Neural progenitor cell (in vitro differentiated cells): ENCODE results near the gene GSTK1. TPM values are rescaled to one million over a fixed set of nuclear protein-coding genes. Genes with fewer than 3 reads are reported as not detected.

ENCODE experiments used
- DNase-seq: peaks from one replicate; pipeline ENCODE4 v3.0.0-alpha.2; 2016; ENCODE audit warnings: low spot score
- H2AFZ ChIP-seq: fragments of 200-600 bp; sonication (generic); replicated peaks from 2 replicates; pipeline ENCODE4 v1.6.1; 2016; ENCODE audit warnings: antibody characterized with exemption
- H3F3A ChIP-seq: fragments of 200-600 bp; sonication (generic); 2 replicates; pipeline ENCODE4 v1.6.1; 2016; ENCODE audit warnings: antibody characterized with exemption, low read depth
- H3K27ac ChIP-seq: fragments of 200-600 bp; sonication (generic); 2 replicates; pipeline ENCODE4 v1.5.1; 2016; ENCODE audit warnings: mild to moderate bottlenecking
- H3K27me3 ChIP-seq: fragments of 200-600 bp; sonication (generic); 2 replicates; pipeline ENCODE4 v1.6.1; 2016; ENCODE audit warnings: mild to moderate bottlenecking, moderate library complexity
- H3K36me3 ChIP-seq: fragments of 200-600 bp; sonication (generic); 2 replicates; pipeline ENCODE4 v1.5.1; 2016
- H3K4me1 ChIP-seq: fragments of 200-600 bp; sonication (generic); 2 replicates; pipeline ENCODE4 v1.6.1; 2016; ENCODE audit warnings: mixed run types
- H3K4me2 ChIP-seq: fragments of 200-600 bp; sonication (generic); 2 replicates; pipeline ENCODE4 v1.6.1; 2016
- H3K4me3 ChIP-seq: fragments of 200-600 bp; sonication (generic); 2 replicates; pipeline ENCODE4 v1.5.1; 2016
- H3K79me2 ChIP-seq: fragments of 200-600 bp; sonication (generic); 2 replicates; pipeline ENCODE4 v1.6.1; 2016; ENCODE audit warnings: low read depth
- H3K9ac ChIP-seq: fragments of 200-600 bp; sonication (generic); 2 replicates; pipeline ENCODE4 v1.6.1; 2016
- H3K9me3 ChIP-seq: fragments of 200-600 bp; sonication (generic); 2 replicates; pipeline ENCODE4 v1.5.1; 2016; ENCODE audit warnings: low read depth
- H4K20me1 ChIP-seq: fragments of 200-600 bp; sonication (generic); 2 replicates; pipeline ENCODE4 v1.6.1; 2016; ENCODE audit warnings: low read depth
- H3K27ac Mint-ChIP-seq: 3 replicates; pipeline ENCODE4 v1.8.0; 2021; ENCODE audit warnings: mixed read lengths
- H3K27me3 Mint-ChIP-seq: 2 replicates; pipeline ENCODE4 v1.8.0; 2022; ENCODE audit warnings: low read depth, mild to moderate bottlenecking, inconsistent platforms, moderate library complexity, mixed read lengths; ENCODE audit not compliant: insufficient read depth
- H3K36me3 Mint-ChIP-seq: 3 replicates; pipeline ENCODE4 v1.8.0; 2021; ENCODE audit warnings: mixed read lengths
- H3K4me1 Mint-ChIP-seq: 3 replicates; pipeline ENCODE4 v1.8.0; 2021; ENCODE audit warnings: mixed read lengths
- H3K4me3 Mint-ChIP-seq: 3 replicates; pipeline ENCODE4 v1.8.0; 2021; ENCODE audit warnings: mild to moderate bottlenecking, moderate library complexity, mixed read lengths
- H3K9me3 Mint-ChIP-seq: 3 replicates; pipeline ENCODE4 v1.8.0; 2020; ENCODE audit warnings: mixed read lengths
- EZH2 ChIP-seq: fragments of 200-600 bp; sonication (generic); IDR thresholded peaks from 2 replicates; pipeline ENCODE4 v1.6.1; 2017; ENCODE audit warnings: antibody characterized with exemption, mild to moderate bottlenecking, moderate library complexity
- EZH2phosphoT487 ChIP-seq: fragments of 200-600 bp; sonication (generic); IDR thresholded peaks from 2 replicates; pipeline ENCODE4 v1.6.1; 2017; ENCODE audit warnings: antibody characterized with exemption
- small RNA-seq: library from RNA; depleted of rRNA; stranded (forward); fragments of <200 nt; gene quantifications from one replicate; pipeline ENCODE3, GENCODE V24; 2015
- total RNA-seq: library from RNA; depleted of rRNA; stranded (reverse); fragments of >200 nt; gene quantifications from 2 replicates; pipeline ENCODE4 v1.2.3, GENCODE V29; 2015; ENCODE audit warnings: low replicate concordance
- TF ChIP-seq, protein P1 (sequence below): fragments of 200-600 bp; sonication (generic); IDR thresholded peaks from 2 replicates; pipeline ENCODE4 v1.5.1; 2017; ENCODE audit warnings: antibody characterized with exemption, mild to moderate bottlenecking

Gene GSTK1
- total RNA-seq, 1 donor from 2014 or later = 45.3 TPM

DNA sequence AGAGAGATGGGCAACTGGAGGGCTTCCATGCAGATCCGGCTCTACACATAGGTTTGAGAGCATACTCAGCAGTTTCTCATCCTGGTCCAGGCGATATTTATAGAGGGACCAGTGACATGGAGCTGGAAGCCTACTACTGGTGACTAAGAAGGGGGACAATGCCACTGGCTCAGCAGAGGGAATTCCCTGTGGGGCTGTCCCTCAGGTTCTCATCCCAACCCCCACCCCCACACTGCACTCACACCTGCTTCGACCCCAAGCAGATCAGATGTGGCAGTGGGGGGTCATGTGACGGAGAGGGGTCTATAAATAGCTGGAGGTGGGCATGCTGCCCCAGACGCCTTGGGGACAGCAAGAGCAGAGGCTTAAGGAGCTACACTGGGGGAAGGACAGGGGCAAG is 52.5 kb downstream of the GSTK1 start, which contains the start of gene CLCN1:
Gene CLCN1 (plus strand): TSS at position 336 of the 400 bp plus-strand sequence. CDS start 102 bp downstream, outside the sequence.
- H3K36me3 ChIP-seq = no peaks in the 10 kb centered on the region
- peaks cover 12% of the 10 kb centered on the region for H3K27me3 Mint-ChIP-seq
- no peaks in the 10 kb centered on the region for H3K9me3 Mint-ChIP-seq
- no peak within 1 kb of the TSS for H3K4me3 ChIP-seq
- no peak for DNase-seq
- no peaks in the 10 kb centered on the region for H3K4me1 ChIP-seq
- H3K36me3 Mint-ChIP-seq = peaks cover 6% of the 10 kb centered on the region
- TF ChIP-seq EZH2phosphoT487 (no peak), EZH2 (no peak)
- TF ChIP-seq, protein P1, sequence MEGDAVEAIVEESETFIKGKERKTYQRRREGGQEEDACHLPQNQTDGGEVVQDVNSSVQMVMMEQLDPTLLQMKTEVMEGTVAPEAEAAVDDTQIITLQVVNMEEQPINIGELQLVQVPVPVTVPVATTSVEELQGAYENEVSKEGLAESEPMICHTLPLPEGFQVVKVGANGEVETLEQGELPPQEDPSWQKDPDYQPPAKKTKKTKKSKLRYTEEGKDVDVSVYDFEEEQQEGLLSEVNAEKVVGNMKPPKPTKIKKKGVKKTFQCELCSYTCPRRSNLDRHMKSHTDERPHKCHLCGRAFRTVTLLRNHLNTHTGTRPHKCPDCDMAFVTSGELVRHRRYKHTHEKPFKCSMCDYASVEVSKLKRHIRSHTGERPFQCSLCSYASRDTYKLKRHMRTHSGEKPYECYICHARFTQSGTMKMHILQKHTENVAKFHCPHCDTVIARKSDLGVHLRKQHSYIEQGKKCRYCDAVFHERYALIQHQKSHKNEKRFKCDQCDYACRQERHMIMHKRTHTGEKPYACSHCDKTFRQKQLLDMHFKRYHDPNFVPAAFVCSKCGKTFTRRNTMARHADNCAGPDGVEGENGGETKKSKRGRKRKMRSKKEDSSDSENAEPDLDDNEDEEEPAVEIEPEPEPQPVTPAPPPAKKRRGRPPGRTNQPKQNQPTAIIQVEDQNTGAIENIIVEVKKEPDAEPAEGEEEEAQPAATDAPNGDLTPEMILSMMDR = no peak
- no peak within 1 kb of the TSS for H3K9ac ChIP-seq
- H4K20me1 ChIP-seq = no peaks in the 10 kb centered on the region
- no peaks in the 10 kb centered on the region for H3K79me2 ChIP-seq
- no peak within 1 kb of the TSS for H3K4me2 ChIP-seq
- H3K27ac Mint-ChIP-seq = peak within 1 kb of the TSS; percentile 42
- H3K27ac ChIP-seq = no peak within 1 kb of the TSS
- no peaks in the 10 kb centered on the region for H3F3A ChIP-seq
- H2AFZ ChIP-seq = no peak within 1 kb of the TSS
- peaks cover 19% of the 10 kb centered on the region for H3K4me1 Mint-ChIP-seq
- no peaks in the 10 kb centered on the region for H3K27me3 ChIP-seq
- H3K9me3 ChIP-seq = no peaks in the 10 kb centered on the region
- no peak within 1 kb of the TSS for H3K4me3 Mint-ChIP-seq

DNA sequence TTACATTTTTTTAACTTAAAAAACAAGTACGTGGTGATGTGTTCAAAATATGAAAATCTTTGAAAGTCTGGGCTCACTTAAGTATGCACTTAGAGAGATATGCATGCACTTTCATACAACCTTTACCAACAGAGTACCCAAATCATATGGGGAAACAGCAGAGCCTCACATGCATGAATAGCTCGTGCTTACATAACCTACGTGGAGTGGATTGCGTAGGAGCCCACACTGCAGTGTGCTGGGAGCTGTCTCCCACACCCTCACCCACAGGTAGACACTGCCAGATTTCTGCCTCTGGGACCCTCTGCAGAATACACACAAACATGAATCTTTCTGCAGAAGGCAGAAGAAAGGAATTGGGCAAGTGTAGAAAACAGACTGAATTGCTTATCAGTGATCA is 53.3 kb downstream of the GSTK1 start:
- no peaks in the 10 kb centered on the region for H3K4me1 ChIP-seq
- DNase-seq = no peak
- Mint-ChIP-seq H3K4me1 (peaks cover 19% of the 10 kb centered on the region), H3K27me3 (peaks cover 14% of the 10 kb centered on the region), H3K4me3 (no peak overlapping the region), H3K9me3 (no peaks in the 10 kb centered on the region), H3K27ac (no peak overlapping the region), H3K36me3 (peaks cover 6% of the 10 kb centered on the region)
- no peak overlapping the region for H3K4me3 ChIP-seq
- TF ChIP-seq EZH2 (no peak), EZH2phosphoT487 (no peak)
- TF ChIP-seq, protein P1 = no peak
- H2AFZ ChIP-seq = no peak overlapping the region
- no peak overlapping the region for H3K9ac ChIP-seq
- H3K4me2 ChIP-seq = no peak overlapping the region
- no peak overlapping the region for H3K27ac ChIP-seq
- H3K27me3 ChIP-seq = no peaks in the 10 kb centered on the region
- no peaks in the 10 kb centered on the region for H3K79me2 ChIP-seq
- no peaks in the 10 kb centered on the region for H3K9me3 ChIP-seq
- no peaks in the 10 kb centered on the region for H3K36me3 ChIP-seq
- no peaks in the 10 kb centered on the region for H3F3A ChIP-seq
- no peaks in the 10 kb centered on the region for H4K20me1 ChIP-seq

DNA sequence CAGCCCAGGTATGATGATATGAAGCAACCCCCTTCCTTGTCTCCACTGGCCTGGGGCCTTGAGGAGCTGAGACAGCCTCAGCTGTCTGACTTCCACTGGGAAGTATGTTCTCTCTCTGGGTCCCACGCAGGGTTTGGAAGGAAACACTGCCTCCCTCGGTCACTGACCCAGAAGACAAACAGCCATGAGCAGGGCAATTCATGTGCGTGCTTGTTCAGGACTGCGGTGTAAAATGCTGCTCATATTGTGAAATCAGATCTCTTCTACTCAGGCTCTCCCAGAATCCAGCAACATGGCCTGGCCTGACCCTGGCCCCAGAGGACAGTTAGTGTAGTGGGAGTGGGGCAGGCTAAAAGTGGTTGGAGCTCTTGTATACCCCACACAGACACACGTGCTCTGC is 55.4 kb downstream of the GSTK1 start:
- H3K27ac ChIP-seq = no peak overlapping the region
- no peak for DNase-seq
- no peaks in the 10 kb centered on the region for H3K79me2 ChIP-seq
- H3K4me3 ChIP-seq = no peak overlapping the region
- TF ChIP-seq EZH2 (no peak), EZH2phosphoT487 (no peak)
- TF ChIP-seq, protein P1 = no peak
- no peaks in the 10 kb centered on the region for H4K20me1 ChIP-seq
- no peak overlapping the region for H3K9ac ChIP-seq
- H3K27ac Mint-ChIP-seq = no peak overlapping the region
- no peaks in the 10 kb centered on the region for H3K9me3 ChIP-seq
- H3K36me3 ChIP-seq = no peaks in the 10 kb centered on the region
- H3K36me3 Mint-ChIP-seq = peaks cover 5% of the 10 kb centered on the region
- H3K4me2 ChIP-seq = no peak overlapping the region
- H3K27me3 ChIP-seq = no peaks in the 10 kb centered on the region
- H3K27me3 Mint-ChIP-seq = peaks cover 16% of the 10 kb centered on the region
- no peaks in the 10 kb centered on the region for H3K9me3 Mint-ChIP-seq
- no peaks in the 10 kb centered on the region for H3K4me1 ChIP-seq
- H3F3A ChIP-seq = no peaks in the 10 kb centered on the region
- peaks cover 28% of the 10 kb centered on the region for H3K4me1 Mint-ChIP-seq
- H2AFZ ChIP-seq = no peak overlapping the region
- no peak overlapping the region for H3K4me3 Mint-ChIP-seq

Small RNAs within 50 kb of the gene (small RNA-seq; reads per million reads assigned to genes)
- gene AC073342.3 (not detected), gene RN7SL481P (not detected), gene RN7SL535P (not detected)

Other genes with a start within 250 kb of the GSTK1 start
- not detected in 2 replicates for gene OR9A2, start 236.3 kb upstream of the GSTK1 start, total RNA-seq
- gene OR6V1, start 211.1 kb upstream of the GSTK1 start, total RNA-seq = not detected in 2 replicates
- not detected in 2 replicates for gene PIP, start 131.4 kb upstream of the GSTK1 start, total RNA-seq
- gene TAS2R39, start 80.0 kb upstream of the GSTK1 start, total RNA-seq = not detected in 2 replicates
- not detected in 2 replicates for gene TAS2R40, start 41.4 kb upstream of the GSTK1 start, total RNA-seq
- 0.94 and 5.4 TPM in 2 replicates for gene TMEM139, start 21.5 kb downstream of the GSTK1 start, total RNA-seq
- 21.0 and 39.8 TPM in 2 replicates for gene CASP2, start 24.9 kb downstream of the GSTK1 start, total RNA-seq
- gene CLCN1, start 52.7 kb downstream of the GSTK1 start, total RNA-seq = not detected in 2 replicates
- gene FAM131B, start 99.3 kb downstream of the GSTK1 start, total RNA-seq = 20.1 and 46.5 TPM in 2 replicates
- 5.2 and 21.5 TPM in 2 replicates for gene ZYX, start 117.9 kb downstream of the GSTK1 start, total RNA-seq
- 4.1 and 6.0 TPM in 2 replicates for gene EPHA1, start 145.4 kb downstream of the GSTK1 start, total RNA-seq
- not detected in 2 replicates for gene TAS2R60, start 180.0 kb downstream of the GSTK1 start, total RNA-seq
- gene TAS2R41, start 214.4 kb downstream of the GSTK1 start, total RNA-seq = not detected in 2 replicates